ENCODE data around the gene MAPKAP1.

Gene MAPKAP1

DNA sequence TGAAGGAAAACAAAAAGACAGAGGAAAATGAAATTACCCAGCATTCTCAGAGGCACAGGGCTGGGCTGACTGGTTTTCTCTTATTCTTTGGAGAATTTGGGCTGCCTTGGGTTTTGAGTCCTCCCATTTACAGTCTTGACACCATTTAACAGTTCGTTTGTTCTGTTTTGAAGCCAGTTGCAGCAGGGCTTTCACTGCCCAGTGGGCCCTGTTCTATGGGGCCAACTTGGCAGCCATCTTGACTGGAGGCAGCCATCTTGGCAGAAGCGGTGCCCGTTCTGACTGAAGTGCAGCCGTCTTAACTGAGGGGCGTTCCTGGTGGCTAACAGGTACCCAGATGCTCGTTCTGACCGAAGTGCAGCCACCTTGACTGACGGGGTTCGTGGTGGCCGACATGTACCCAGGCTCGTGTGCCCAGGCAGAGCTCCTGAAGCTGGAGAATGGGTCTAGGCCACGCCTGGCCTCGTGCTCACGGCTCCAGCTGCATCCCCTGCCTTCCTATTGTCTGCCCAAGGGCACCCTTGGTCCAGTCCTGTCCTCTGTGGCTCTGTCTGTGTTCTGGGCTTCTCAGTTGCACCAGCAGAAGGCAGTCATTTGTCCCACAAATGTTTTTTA is 281.0 kb downstream of the MAPKAP1 start:
- H3K4me3 ChIP-seq (replicated peaks; ENCODE audit: low read depth, low read length) = no peak overlapping the region
- DNase-seq (ENCODE audit: low read depth) = no peak
- no peak for TF ChIP-seq CTCF (IDR thresholded peaks at IDR 0.05; ENCODE audit: low read length, missing control alignments)

DNA sequence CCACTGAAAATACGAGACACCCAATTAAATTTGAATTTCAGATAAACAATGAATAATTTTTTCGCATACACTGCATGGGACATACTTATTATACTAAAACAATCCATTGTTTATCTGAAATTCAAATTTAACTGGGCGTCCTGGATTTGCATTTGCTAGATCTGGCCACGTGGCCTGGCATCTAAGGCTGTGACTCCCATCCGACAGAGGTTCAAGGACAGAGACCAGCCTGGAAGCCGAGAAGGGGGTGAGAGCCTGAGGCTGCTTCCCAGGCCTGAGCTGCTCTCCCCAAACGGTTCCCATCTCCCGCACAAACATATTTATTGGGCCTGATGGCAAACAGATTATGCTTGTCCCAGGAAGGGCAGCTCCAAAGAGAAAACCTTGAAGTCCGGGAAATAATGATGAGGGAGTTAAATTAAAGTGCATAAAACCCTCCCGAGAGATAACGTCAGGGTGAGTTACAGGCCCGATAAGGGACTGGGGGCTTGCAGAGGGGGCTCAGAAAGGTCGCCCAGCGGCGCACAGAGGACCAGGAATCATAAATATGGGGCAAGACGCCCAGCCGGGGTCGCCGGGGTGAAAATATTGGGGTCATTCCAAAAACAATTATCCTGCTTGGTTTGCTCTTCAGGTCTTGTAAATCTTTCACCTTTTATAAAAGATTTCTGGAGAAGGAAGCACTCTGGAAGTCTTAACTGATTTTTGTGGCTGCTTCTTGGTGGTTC is 281.7 kb downstream of the MAPKAP1 start:
- DNase-seq (ENCODE audit: low read depth) = no peak
- TF ChIP-seq CTCF (IDR thresholded peaks at IDR 0.05; ENCODE audit: low read length, missing control alignments) = no peak
- H3K4me3 ChIP-seq (replicated peaks; ENCODE audit: low read depth, low read length) = no peak overlapping the region

DNA sequence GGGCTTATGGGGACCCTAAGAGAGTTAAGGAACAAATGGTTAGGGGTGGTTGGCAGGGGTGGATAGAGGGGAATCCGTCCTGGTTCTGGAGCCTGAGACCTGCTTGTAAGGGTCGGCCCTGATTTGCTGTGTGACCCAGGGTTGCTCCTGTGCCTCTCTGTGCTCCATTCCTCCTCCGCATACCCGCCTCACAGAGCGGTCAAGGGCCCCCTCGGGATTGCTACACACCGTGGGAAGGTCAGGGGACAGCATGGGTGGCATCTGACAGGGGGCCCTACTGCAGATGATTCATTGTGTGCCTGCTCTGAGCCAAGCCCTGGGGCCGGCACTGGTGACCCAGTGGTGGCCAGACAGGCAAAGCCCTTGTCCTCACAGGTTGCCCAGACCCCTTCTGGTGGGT is 283.0 kb downstream of the MAPKAP1 start:
- no peak for DNase-seq (ENCODE audit: low read depth)
- no peak for TF ChIP-seq CTCF (IDR thresholded peaks at IDR 0.05; ENCODE audit: low read length, missing control alignments)
- H3K4me3 ChIP-seq (replicated peaks; ENCODE audit: low read depth, low read length) = no peak overlapping the region

DNA sequence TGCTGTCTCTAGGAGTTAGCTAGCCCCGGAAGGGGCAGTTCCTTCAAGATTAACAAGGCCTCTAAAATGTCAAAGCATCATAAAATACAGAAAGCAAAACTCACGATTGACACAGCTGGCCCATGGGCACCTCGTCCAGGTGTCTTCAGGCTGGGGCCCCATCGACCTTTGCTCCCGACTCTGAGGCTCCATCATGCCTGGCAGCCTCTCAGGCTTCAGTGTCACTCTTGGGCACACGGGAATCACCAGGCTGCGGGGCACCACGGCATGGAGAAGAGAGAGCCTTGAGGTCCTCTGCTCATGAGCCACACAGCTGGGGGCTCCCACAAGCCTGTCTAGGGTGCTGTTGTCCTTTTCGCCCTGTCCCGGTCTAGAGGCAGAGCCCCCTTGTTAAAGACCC is 284.2 kb downstream of the MAPKAP1 start:
- DNase-seq (ENCODE audit: low read depth) = no peak
- no peak overlapping the region for H3K4me3 ChIP-seq (replicated peaks; ENCODE audit: low read depth, low read length)
- TF ChIP-seq CTCF (IDR thresholded peaks at IDR 0.05; ENCODE audit: low read length, missing control alignments) = no peak

DNA sequence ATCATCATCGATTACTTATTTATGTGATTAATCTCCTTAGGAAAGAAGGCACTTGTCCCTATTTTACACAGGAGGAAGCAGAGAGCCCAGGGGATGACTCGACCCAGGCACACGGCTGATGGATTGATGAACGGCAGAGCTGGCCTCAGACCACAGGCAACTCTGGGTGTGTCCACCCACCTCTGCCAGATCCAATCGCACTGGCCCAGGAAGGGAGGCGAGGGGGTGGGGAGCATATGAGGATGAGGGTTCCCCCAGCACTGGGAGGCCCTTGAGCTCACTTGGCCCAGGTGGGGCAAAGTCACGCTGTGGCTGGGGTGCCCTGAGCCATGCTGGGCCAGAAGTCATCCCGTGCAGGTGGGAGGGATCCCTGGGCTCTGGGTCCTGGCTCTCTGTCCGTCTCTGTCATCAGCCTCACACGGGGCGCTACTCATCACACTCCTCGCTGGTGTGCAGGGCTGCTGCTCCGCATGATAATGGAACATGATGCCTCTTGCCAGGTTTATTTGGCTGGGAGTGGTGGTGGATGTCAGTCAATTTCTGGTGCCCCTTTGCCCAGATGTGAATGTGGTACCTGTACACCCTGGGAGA is 285.3 kb downstream of the MAPKAP1 start:
- no peak overlapping the region for H3K4me3 ChIP-seq (replicated peaks; ENCODE audit: low read depth, low read length)
- no peak for TF ChIP-seq CTCF (IDR thresholded peaks at IDR 0.05; ENCODE audit: low read length, missing control alignments)
- no peak for DNase-seq (ENCODE audit: low read depth)

- no peak for TF ChIP-seq CTCF (IDR thresholded peaks at IDR 0.05; ENCODE audit: low read length, missing control alignments)
- no peak for DNase-seq (ENCODE audit: low read depth)
- H3K4me3 ChIP-seq (replicated peaks; ENCODE audit: low read depth, low read length) = no peak overlapping the region
Measured at GRCh38 chr9:125421166-125421565, 285.8 kb downstream of the MAPKAP1 start.
